VCaP (cell line): ENCODE results near the gene CLCN7.
"Not testable (repeated sequence)": the region's sequence is repeated elsewhere in the genome, so short reads cannot be mapped to it uniquely, and the experiment has no call there.

Experiments used
- H3K27ac ChIP-seq: fragments of 450-650 bp; 2 replicates; pipeline ENCODE4 v1.5.1; 2017
- TF ChIP-seq, protein P1 (sequence below): fragments of 450-650 bp; conservative IDR thresholded peaks from 2 replicates; pipeline ENCODE4 v1.5.1; 2017; ENCODE audit warnings: mild to moderate bottlenecking, moderate library complexity

The CLCN7 gene

DNA sequence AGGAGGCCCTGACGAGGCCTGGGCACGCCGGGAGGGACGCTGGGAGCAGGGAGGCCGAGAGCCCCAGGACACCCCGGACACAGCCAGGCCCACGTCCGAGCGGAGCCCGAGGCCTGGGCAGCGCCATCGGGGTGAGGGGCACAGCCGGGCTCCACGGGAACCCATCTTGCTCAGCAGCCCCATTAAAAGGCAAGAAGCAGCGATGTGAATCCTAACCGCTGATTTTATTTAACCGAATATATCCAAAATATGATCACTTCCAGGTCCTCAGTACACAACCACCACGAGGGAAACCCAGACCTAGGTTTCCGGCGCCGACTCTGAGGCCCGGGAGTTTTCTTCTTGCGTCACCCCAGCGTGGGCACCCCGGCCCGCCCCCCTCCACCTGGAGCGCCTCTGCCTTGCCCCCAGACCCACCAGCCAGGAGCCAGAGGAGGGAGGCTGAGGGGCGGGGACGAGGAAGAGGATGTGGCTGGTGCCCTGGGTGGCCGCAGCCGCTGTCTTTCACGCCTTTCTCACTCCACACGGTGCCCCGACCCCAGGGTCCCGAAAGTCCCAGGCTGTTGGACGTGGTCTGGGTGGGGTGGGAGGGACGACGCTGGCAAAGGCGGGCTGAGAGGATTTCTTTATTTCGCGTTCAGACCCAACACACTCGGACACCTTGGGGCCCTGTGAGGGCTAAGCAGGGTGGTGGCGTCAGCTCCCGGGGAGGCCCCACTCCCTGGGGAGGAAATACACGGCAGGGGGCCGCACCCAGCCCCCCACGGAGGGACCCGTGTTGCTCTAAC, 29.9 kb downstream of the CLCN7 start:
- TF ChIP-seq, protein P1, sequence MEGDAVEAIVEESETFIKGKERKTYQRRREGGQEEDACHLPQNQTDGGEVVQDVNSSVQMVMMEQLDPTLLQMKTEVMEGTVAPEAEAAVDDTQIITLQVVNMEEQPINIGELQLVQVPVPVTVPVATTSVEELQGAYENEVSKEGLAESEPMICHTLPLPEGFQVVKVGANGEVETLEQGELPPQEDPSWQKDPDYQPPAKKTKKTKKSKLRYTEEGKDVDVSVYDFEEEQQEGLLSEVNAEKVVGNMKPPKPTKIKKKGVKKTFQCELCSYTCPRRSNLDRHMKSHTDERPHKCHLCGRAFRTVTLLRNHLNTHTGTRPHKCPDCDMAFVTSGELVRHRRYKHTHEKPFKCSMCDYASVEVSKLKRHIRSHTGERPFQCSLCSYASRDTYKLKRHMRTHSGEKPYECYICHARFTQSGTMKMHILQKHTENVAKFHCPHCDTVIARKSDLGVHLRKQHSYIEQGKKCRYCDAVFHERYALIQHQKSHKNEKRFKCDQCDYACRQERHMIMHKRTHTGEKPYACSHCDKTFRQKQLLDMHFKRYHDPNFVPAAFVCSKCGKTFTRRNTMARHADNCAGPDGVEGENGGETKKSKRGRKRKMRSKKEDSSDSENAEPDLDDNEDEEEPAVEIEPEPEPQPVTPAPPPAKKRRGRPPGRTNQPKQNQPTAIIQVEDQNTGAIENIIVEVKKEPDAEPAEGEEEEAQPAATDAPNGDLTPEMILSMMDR: no peak
- H3K27ac ChIP-seq: no peak overlapping the region

DNA sequence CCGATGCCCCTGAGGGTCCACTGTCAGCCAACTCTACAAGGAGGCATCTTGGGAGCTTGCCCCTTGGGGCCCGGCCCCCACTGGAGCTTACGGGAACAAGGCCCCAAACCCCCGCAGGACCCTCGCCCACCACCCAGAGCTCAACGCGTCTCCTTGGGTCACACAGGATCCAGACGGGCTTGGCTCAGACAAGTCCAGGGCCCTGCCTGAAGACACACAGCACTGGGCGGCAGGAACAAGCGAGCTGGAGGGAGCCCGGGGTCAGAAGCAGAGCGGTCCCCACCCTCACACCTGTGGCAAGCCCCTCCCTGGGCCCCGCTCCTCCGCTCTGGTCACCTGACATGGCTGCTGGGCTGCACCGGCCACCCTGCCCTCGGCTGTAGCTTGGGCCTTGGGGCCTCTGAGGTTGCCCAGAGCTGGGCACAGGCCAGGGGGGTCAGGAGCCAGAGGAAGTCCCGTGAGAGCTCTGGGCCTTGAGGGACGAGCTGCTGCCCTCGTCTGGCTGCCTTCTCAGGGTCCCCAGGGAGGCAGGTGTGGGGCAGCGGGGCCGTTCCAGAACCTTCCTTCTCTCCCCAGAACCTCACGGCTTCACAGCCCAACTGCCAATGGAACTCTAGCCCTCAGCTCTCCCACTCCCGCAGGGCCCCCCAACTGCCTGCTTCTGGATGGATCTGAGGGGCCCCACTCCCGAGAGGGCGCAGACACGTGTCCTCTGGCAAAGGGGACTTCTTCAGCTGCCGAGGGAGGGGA, 30.7 kb downstream of the CLCN7 start, which contains the start of gene CCDC154:
CCDC154 (minus strand) TSS at position 577 of the 750 bp plus-strand sequence; CDS start at position 343, 234 bp downstream.
- TF ChIP-seq, protein P1: no peak
- no peak within 1 kb of the TSS for H3K27ac ChIP-seq

DNA sequence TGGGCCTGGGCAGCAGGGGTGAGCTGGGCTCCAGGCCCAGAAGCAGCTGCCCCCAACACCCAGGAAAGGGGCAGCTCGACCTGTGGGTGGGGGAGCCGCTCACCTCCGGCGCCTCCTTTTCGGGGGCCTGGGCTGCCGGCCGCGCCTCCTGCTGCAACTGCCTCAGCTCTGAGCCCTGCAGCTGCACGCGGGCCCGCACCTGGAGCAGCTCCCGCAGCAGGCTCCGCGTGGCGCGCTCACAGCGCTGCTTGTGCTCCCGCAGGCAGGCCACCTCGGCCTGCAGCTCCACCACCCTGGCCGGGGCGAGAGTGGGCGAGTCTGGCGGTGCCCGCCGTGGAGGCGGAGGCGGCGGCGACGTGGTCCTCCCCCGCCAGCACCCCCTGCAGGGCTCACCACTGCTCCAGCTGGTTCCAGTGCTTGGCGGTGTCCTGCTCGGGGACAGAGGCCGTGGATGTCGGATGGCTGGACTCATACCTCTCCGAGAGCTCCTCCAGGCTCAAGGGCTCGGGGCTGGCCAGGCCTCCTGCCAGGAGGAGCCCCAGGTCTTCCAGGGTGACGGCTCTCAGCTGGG, 31.3 kb downstream of the CLCN7 start:
- H3K27ac ChIP-seq: no peak overlapping the region

DNA sequence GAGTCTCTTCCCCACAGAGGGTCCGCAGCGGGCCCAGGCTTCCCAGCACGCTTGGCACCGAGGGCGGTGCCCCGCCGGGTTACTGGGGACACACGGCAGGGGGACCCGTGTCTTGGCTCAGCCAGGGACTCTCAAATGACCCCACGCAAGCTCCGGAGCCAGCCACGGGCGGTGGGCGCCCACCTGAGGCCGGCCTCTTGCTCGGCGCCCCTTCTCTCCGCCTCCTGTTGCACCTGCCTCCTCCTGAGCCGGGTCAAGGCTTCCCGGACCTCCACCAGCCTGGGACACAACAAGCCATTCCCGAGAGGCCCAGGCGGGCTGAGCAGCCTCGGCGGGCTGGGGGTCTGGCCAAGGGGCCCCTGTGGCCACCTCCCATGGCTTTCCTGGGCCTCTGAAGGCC, 32.1 kb downstream of the CLCN7 start:
- TF ChIP-seq, protein P1: no peak
- no peak overlapping the region for H3K27ac ChIP-seq

More for the DNA sequence above, 31.3 kb downstream of the CLCN7 start:
- TF ChIP-seq, protein P1: no peak

DNA sequence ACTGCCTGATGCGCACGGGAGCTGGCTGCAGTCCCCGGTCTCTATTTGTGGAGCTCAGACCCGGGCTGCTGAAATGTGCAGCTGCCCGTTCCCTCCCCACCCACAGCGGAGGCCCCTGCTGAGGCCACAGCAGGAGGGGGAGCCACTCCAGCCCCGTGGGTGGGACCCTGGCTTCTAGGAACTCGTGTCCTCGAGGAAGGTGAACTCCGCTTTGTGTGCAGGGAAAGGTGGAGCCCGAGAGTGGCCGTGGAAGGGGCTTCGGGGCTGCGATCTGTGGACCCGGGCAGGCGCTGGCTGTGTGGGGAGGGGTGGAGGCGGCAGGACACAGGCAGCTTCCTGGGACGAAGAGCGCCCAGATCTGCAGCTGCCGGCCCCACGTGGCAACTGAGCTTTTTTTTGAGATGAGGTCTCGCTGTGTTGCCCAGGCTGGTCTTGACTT, 33.4 kb downstream of the CLCN7 start:
- no peak overlapping the region for H3K27ac ChIP-seq
- TF ChIP-seq, protein P1: no peak

DNA sequence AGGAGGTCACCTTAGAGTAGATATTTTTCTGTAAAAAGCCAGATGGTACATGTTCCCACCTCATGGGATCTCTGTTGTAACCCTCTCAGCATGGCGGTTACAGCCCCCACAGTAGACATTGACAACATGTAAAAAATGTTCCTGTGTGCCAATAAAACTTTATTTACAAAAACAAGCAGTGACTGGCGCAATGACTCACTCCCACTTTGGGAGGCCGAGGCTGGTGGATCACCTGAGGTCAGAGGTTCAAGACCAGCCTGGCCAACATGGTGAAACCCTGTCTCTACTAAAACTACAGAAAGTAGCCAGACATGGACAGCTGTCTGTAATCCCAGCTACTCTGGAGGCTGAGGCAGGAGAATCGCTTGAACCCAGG, 35.1 kb downstream of the CLCN7 start:
- not testable (repeated sequence) for H3K27ac ChIP-seq

DNA sequence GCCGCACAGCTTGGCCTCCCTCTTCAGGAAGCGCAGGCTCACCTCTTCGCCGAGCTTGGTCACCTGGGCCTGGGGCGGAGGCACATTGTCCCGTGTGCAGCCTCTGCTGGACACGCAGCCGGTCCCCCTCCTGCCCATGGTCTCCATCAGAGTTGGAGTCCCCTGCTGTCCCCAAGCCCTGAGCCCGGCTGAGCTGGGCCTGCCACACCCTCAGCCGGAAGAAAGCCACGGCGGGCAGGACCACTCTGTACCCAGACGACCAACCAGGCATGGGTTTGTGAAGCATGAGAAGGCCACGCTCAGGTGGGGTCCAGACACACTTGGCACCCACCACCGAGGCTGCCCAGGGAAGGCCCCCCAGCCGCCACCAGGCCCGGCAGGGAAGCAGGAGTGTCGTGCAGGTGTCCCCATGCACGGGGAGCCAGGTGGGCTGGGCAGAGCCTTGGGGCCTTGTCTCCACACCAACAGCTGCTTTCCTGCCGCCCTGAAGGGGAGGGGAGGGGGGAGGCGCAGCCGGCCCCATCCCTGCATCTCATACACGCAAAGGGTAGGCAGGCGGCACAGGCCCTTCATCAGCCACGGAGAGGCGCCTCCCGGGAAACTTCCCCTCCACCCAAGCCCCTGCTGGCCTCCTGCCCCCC, 35.6 kb downstream of the CLCN7 start:
- TF ChIP-seq, protein P1: no peak

More for the DNA sequence above, 35.6 kb downstream of the CLCN7 start:
- H3K27ac ChIP-seq: no peak overlapping the region
